Measurements from ENCODE around the gene CST9L.

GRCh38 chr20:23537030-23537429 is 31.3 kb downstream of the CST9L start:
- no peak for TF ChIP-seq CTCF (conservative IDR thresholded peaks at IDR 0.05; ENCODE audit: low read depth, low read length)
- no peak for TF ChIP-seq EZH2 (IDR thresholded peaks at IDR 0.05; ENCODE audit: borderline replicate concordance, low read depth, low read length, poor library complexity, severe bottlenecking)
